Kidney epithelial cell (primary cell): Measurements from ENCODE around the gene GRM4. TPM values are rescaled to one million over a fixed set of nuclear protein-coding genes. Genes with fewer than 3 reads are reported as not detected.
A peak's percentile ranks its signal among the peaks of the same experiment; 100 is the strongest.
"Not testable (repeated sequence)": the region's sequence is repeated elsewhere in the genome, so short reads cannot be mapped to it uniquely, and the experiment has no call there.

Source experiments
- DNase-seq: peaks from one replicate; pipeline ENCODE4 v3.0.0-alpha.2; 2010; ENCODE audit warnings: low read depth
- H3K27me3 ChIP-seq: 2 replicates; pipeline ENCODE4 v1.6.0; 2011; ENCODE audit warnings: low read length; ENCODE audit not compliant: control insufficient read depth, insufficient read depth
- H3K36me3 ChIP-seq: 2 replicates; pipeline ENCODE4 v1.5.1; 2011; ENCODE audit warnings: low read length; ENCODE audit not compliant: control insufficient read depth, insufficient read depth
- H3K4me3 ChIP-seq: 2 replicates; pipeline ENCODE4 v1.5.1; 2011; ENCODE audit warnings: low read depth, mild to moderate bottlenecking, control low read depth, low read length
- total RNA-seq: library from RNA; depleted of rRNA; stranded (reverse); fragments of >200 nt; gene quantifications from 2 replicates; pipeline ENCODE4 v1.2.3, GENCODE V29; 2015
- TF ChIP-seq, protein P1 (sequence below): IDR thresholded peaks from 2 replicates; pipeline ENCODE4 v1.5.1; 2011; ENCODE audit warnings: mild to moderate bottlenecking, moderate library complexity, low read length, control low read depth, inconsistent platforms; ENCODE audit not compliant: insufficient read depth, poor library complexity, severe bottlenecking

Gene GRM4
- 0.41 TPM in 1 of 2 replicates, not detected in the other for total RNA-seq

DNA sequence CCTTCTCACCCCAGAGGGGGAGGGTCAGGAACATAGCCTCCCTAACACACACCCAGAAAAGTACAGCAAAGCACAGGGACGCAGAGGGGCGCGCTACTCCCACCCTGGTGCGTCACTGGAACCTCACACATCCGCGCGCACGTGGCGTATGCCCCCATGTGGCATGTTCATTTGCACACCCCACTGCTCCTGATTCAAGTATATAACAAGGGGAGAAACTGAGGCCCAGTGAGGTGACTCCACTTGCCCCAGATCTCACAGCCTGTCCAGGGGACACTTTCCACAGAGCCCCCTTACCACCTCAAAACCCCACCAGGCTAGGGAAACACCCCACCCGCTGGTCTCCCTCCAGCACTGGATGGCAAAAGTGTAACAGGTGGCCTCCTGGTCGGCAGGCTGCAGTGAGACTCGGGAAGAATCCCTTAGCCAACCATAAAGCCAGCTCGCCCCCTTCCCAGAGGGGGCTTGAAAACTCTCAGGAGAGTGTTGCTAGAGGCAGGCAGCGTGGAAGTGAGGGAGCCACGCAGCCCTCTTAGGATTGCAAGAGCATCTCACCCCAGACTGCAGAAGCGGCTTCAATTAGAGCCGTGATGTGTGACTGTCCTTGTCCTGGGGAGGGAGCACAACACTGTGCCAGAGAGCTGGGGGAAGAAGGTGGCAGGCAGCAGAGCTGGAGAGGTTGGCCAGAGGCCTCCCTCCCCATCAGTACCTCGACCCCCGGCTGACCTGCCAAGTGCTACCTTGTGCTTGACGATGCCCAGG lies at the start of gene GRM4:
Gene GRM4, minus strand, starts transcription at position 67 of the 762 bp plus-strand sequence. CDS start 12,591 bp downstream, outside the sequence.
- peaks cover 74% of the 10 kb centered on the region for H3K27me3 ChIP-seq
- peak within 1 kb of the TSS; percentile 15 for H3K4me3 ChIP-seq
- DNase-seq, result no peak
- H3K36me3 ChIP-seq, result no peaks in the 10 kb centered on the region
- TF ChIP-seq, protein P1, sequence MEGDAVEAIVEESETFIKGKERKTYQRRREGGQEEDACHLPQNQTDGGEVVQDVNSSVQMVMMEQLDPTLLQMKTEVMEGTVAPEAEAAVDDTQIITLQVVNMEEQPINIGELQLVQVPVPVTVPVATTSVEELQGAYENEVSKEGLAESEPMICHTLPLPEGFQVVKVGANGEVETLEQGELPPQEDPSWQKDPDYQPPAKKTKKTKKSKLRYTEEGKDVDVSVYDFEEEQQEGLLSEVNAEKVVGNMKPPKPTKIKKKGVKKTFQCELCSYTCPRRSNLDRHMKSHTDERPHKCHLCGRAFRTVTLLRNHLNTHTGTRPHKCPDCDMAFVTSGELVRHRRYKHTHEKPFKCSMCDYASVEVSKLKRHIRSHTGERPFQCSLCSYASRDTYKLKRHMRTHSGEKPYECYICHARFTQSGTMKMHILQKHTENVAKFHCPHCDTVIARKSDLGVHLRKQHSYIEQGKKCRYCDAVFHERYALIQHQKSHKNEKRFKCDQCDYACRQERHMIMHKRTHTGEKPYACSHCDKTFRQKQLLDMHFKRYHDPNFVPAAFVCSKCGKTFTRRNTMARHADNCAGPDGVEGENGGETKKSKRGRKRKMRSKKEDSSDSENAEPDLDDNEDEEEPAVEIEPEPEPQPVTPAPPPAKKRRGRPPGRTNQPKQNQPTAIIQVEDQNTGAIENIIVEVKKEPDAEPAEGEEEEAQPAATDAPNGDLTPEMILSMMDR, result peak; percentile 0

DNA sequence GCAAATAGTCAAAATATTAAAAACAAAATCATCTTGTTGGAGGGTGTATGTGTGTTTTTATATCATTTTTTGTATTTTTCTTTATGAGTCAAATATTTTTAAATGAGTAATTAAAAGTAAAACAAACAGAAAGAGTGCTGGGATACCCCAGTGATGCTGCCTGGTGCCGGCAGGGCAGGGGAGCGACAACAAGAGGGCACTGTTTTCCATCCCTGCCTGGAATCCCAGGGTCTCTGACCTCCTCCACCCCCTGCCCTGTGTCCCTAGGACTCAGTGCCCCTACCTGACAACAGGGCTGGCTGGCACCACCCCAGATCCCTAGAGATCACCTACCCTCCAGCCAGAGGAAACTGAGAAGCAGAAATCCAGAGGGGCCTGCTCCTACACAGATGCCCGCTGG lies 48.9 kb upstream of the GRM4 start:
- TF ChIP-seq, protein P1, result no peak
- H3K27me3 ChIP-seq, result no peaks in the 10 kb centered on the region
- no peak overlapping the region for H3K4me3 ChIP-seq
- H3K36me3 ChIP-seq, result no peaks in the 10 kb centered on the region
- no peak for DNase-seq

- TF ChIP-seq, protein P1, result no peak
- no peak for DNase-seq
- no peaks in the 10 kb centered on the region for H3K27me3 ChIP-seq
These were observed 44.7 kb upstream of the GRM4 start for GRCh38 chr6:34190504-34191122.

DNA sequence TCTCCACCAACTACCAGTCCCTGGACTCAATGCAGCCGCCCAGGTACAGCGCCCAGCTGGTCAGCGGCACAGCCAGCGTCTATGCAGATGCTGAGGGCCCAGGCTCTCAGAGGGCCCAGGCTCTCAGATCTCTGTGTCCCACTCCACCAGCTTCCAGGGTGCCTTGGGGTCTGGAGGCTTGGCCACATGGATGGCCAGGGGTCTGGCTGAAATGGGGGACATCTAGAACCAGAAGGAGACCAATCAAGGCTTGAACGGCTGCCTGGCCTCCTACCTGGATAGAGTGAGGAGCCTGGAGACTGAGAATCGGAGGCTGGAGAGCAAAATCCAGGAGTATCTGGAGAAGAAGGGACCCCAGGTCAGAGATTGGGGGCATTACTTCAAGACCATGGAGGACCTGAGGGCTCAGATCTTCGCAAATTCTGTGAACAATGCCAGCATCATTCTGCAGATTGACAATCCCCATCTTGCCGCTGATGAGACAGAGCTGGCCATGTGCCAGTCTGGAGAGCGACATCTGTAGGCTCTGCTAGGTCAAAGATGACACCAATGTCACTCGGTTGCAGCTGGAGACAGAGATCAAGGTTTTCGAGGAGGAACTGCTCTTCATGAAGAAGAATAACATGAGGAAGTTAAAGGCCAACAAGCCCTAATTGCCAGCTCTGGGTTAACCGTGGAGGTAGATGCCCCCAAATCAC lies 44.1 kb upstream of the GRM4 start:
- no peak for DNase-seq
- Histone ChIP-seq H3K36me3 (no peaks in the 10 kb centered on the region), H3K4me3 (no peak overlapping the region), H3K27me3 (no peaks in the 10 kb centered on the region)
- TF ChIP-seq, protein P1, result no peak

More at GRCh38 chr6:34190504-34191122, 44.7 kb upstream of the GRM4 start:
- H3K36me3 ChIP-seq, result no peaks in the 10 kb centered on the region
- H3K4me3 ChIP-seq, result no peak overlapping the region

DNA sequence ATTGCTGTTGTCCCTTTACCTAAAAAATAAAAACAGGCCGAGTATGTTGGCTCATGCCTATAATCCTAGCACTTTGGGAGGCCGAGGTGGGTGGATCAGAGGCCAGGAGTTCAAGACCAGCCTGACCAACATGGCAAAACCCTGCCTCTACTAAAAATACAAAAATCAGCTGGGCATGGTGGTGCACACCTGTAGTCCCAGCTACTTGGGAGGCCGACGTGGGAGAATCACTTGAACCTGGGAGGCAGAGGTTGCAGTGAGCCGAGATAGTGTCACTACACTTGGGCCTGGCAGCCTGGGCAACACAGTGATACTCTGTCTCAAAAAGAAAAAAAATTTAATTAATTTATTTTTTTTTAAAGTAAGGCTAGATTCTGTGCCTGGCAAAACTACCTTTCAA lies 38.8 kb upstream of the GRM4 start:
- not testable (repeated sequence) for H3K4me3 ChIP-seq, H3K36me3 ChIP-seq, H3K27me3 ChIP-seq, DNase-seq
